CD14-positive monocyte (primary cell): ENCODE measurements around the gene TBC1D30. TPM values are rescaled to one million over a fixed set of nuclear protein-coding genes. Genes with fewer than 3 reads are reported as not detected.

Experiments
- DNase-seq, 3 donors: peaks; one replicate each; pipeline ENCODE4 v3.0.0-alpha.2; 2011 to 2022
- H2AFZ ChIP-seq: 2 replicates; pipeline ENCODE4 v1.6.0; 2012; ENCODE audit warnings: mild to moderate bottlenecking, low read depth, low read length, inconsistent platforms; ENCODE audit not compliant: insufficient read depth, poor library complexity, severe bottlenecking
- H3K27ac ChIP-seq, 2 donors: 1 replicate in 1 of 2; 2 replicates in 1 of 2; pipeline ENCODE4 v1.5.1; 2012 to 2013; ENCODE audit warnings: low read length in 2 of 2, control low read depth in 1 of 2, inconsistent platforms in 1 of 2, low read depth in 1 of 2, mild to moderate bottlenecking in 1 of 2
- H3K27me3 ChIP-seq, 2 donors: one replicate each; pipeline versions ENCODE4 v1.6.0 to v1.6.1; 2011 to 2013; ENCODE audit warnings: low read length in 2 of 2; ENCODE audit not compliant: control insufficient read depth in 2 of 2, insufficient read depth in 2 of 2
- H3K36me3 ChIP-seq, 2 donors: replicated peaks in 1 of 2; 1 replicate in 1 of 2; 2 replicates in 1 of 2; pipeline versions ENCODE4 v1.5.1 to v1.6.1; 2012 to 2013; ENCODE audit warnings: low read length in 2 of 2, control low read depth in 1 of 2, inconsistent platforms in 1 of 2, mild to moderate bottlenecking in 1 of 2; ENCODE audit not compliant: insufficient read depth in 2 of 2, control insufficient read depth in 1 of 2
- H3K4me1 ChIP-seq, 2 donors: 1 replicate in 1 of 2; 2 replicates in 1 of 2; pipeline versions ENCODE4 v1.5.1 to v1.6.1; 2012 to 2013; ENCODE audit warnings: low read length in 2 of 2, control low read depth in 1 of 2, inconsistent platforms in 1 of 2, mild to moderate bottlenecking in 1 of 2, moderate library complexity in 1 of 2; ENCODE audit not compliant: insufficient read depth in 2 of 2, control insufficient read depth in 1 of 2
- H3K4me2 ChIP-seq: replicated peaks from 2 replicates; pipeline ENCODE3; 2012; ENCODE audit warnings: low read length, moderate library complexity, mild to moderate bottlenecking; ENCODE audit not compliant: poor library complexity, severe bottlenecking; ENCODE audit errors: extremely low read depth
- H3K4me3 ChIP-seq, 3 experiments: fragments of 200-600 bp in 1 of 3; sonication (generic) in 1 of 3; replicated peaks in 1 of 3; 1 replicate in 2 of 3; 2 replicates in 1 of 3; pipeline ENCODE4 v1.5.1; 2011 to 2013; ENCODE audit warnings: low read length in 3 of 3, mild to moderate bottlenecking in 3 of 3, control low read depth in 2 of 3, low read depth in 2 of 3, inconsistent platforms in 1 of 3, moderate library complexity in 1 of 3
- H3K79me2 ChIP-seq: 2 replicates; pipeline ENCODE4 v1.6.0; 2012; ENCODE audit warnings: mild to moderate bottlenecking, control low read depth, inconsistent platforms, low read length, moderate library complexity; ENCODE audit not compliant: insufficient read depth
- H3K9ac ChIP-seq: 2 replicates; pipeline ENCODE4 v1.6.0; 2017; ENCODE audit warnings: low read length, mild to moderate bottlenecking; ENCODE audit not compliant: insufficient read depth, poor library complexity, severe bottlenecking
- H3K9me3 ChIP-seq, 2 donors: replicated peaks in 1 of 2; 1 replicate in 1 of 2; 2 replicates in 1 of 2; pipeline versions ENCODE4 v1.5.1 to v1.6.1; 2012 to 2013; ENCODE audit warnings: low read length in 2 of 2, control low read depth in 1 of 2; ENCODE audit not compliant: control insufficient read depth in 1 of 2, insufficient read depth in 1 of 2
- H4K20me1 ChIP-seq: 2 replicates; pipeline ENCODE4 v1.6.0; 2012; ENCODE audit warnings: mild to moderate bottlenecking, low read length, control low read depth, moderate library complexity; ENCODE audit not compliant: insufficient read depth
- H3K27ac Mint-ChIP-seq, 7 donors: one replicate each; pipeline ENCODE4 v1.8.0; 2020; ENCODE audit warnings: mild to moderate bottlenecking in 7 of 7, mixed read lengths in 7 of 7, moderate library complexity in 6 of 7, inconsistent platforms in 2 of 7
- H3K27me3 Mint-ChIP-seq, 3 donors: one replicate each; pipeline ENCODE4 v1.8.0; 2021 to 2022; ENCODE audit warnings: low read depth in 3 of 3, mild to moderate bottlenecking in 3 of 3, mixed read lengths in 3 of 3, moderate library complexity in 3 of 3, inconsistent platforms in 1 of 3
- H3K36me3 Mint-ChIP-seq, 2 donors: one replicate each; pipeline ENCODE4 v1.8.0; 2020; ENCODE audit warnings: mixed read lengths in 2 of 2, inconsistent platforms in 1 of 2, mild to moderate bottlenecking in 1 of 2
- H3K4me1 Mint-ChIP-seq: one replicate; pipeline ENCODE4 v1.8.0; 2020; ENCODE audit warnings: mild to moderate bottlenecking, mixed read lengths
- H3K4me3 Mint-ChIP-seq, 2 donors: one replicate each; pipeline ENCODE4 v1.8.0; 2020; ENCODE audit warnings: mild to moderate bottlenecking in 2 of 2, mixed read lengths in 2 of 2, moderate library complexity in 1 of 2
- H3K9me3 Mint-ChIP-seq, 7 donors: one replicate each; pipeline ENCODE4 v1.8.0; 2020 to 2022; ENCODE audit warnings: mixed read lengths in 7 of 7, mild to moderate bottlenecking in 6 of 7, moderate library complexity in 6 of 7, inconsistent platforms in 2 of 7
- CTCF ChIP-seq: fragments of 200-600 bp; IDR thresholded peaks from one replicate; pipeline ENCODE4 v1.8.0; 2022; ENCODE audit warnings: antibody characterized with exemption, mild to moderate bottlenecking
- WGBS: methylation state at CpG from one replicate; pipeline ENCODE4 v1.1.5; 2013; ENCODE audit warnings: missing lambda C conversion rate; ENCODE audit not compliant: insufficient coverage; 5-methylcytosine and 5-hydroxymethylcytosine counted together
- intact Hi-C, 2 donors: fragments of 100-400 bp; cut with micrococcal nuclease; formaldehyde crosslinking; loops; one replicate each; pipeline versions ENCODE4 v1.15.0 to v1.15.1; 2023
- polyA plus RNA-seq, 3 donors: library from polyadenylated mRNA; depleted of rRNA in 1 of 3; unstranded in 2 of 3; stranded (reverse) in 1 of 3; fragments of 300-500 nt in 2 of 3; fragments of >200 nt in 1 of 3; fragmentation: Illumina TruSeq in 2 of 3; gene quantifications; 1 replicate in 2 of 3; 2 replicates in 1 of 3; pipeline ENCODE4 v1.2.3, GENCODE V29; 2012 to 2021

Gene TBC1D30
- polyA plus RNA-seq, 3 donors = 1.1 to 2.8 (median 2.7) TPM

DNA sequence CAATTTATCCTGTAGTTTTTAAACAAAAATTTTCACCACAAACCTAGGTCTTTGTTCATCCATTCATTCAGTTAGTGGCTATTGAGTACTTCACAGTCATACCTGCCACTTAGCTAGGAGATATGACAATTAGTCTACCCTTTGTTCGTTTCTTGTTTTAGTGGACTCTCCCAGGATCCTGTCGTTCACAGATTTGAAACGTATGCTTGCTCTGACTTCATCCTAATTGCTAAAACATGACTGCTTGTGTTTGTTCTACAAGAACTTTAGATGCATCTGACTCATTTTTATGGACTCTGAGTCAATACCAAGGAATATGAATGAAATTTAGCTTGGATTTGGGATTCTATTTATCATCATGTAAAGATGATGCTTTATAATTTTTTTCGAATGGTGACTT, 69.5 kb downstream of the TBC1D30 start:
- Histone ChIP-seq H3K27ac (no peak overlapping the region), H2AFZ (no peak overlapping the region), H3K36me3 (no peaks in the 10 kb centered on the region), H3K4me2 (no peak overlapping the region), H3K9ac (no peak overlapping the region), H3K27me3 (peaks cover 21% of the 10 kb centered on the region in 2 donors), H3K9me3 (no peaks in the 10 kb centered on the region), H3K4me3 (no peak overlapping the region), H3K79me2 (no peaks in the 10 kb centered on the region), H3K4me1 (no peaks in the 10 kb centered on the region), H4K20me1 (no peaks in the 10 kb centered on the region)
- Mint-ChIP-seq H3K27me3 (peaks cover 5 to 7% (median 5%) of the 10 kb centered on the region in 3 donors), H3K4me3 (no peak overlapping the region), H3K9me3 (no peaks in the 10 kb centered on the region), H3K27ac (no peak overlapping the region), H3K4me1 (no peaks in the 10 kb centered on the region), H3K36me3 (no peaks in the 10 kb centered on the region)
- intact Hi-C loops = loop anchor here in 1 of 2 donors (5.0 kb wide), 1 partner anchor 338 kb away; no protein-coding TSS in a partner anchor
- DNase-seq = no peak
- no CpG with 5 or more reads among the region's 4 CpGs for WGBS
- no peak for TF ChIP-seq CTCF

GRCh38 chr12:64894827-64895475, 70.5 kb downstream of the TBC1D30 start:
- Mint-ChIP-seq H3K4me1 (no peaks in the 10 kb centered on the region), H3K9me3 (no peaks in the 10 kb centered on the region), H3K36me3 (no peaks in the 10 kb centered on the region), H3K27me3 (peaks cover 5 to 6% (median 6%) of the 10 kb centered on the region in 3 donors), H3K27ac (no peak overlapping the region), H3K4me3 (no peak overlapping the region)
- Histone ChIP-seq H3K79me2 (no peaks in the 10 kb centered on the region), H3K4me3 (no peak overlapping the region), H2AFZ (no peak overlapping the region), H3K36me3 (no peaks in the 10 kb centered on the region), H3K9me3 (no peaks in the 10 kb centered on the region), H3K4me2 (no peak overlapping the region), H3K27ac (no peak overlapping the region), H3K9ac (no peak overlapping the region), H4K20me1 (no peaks in the 10 kb centered on the region), H3K27me3 (peaks cover 21% of the 10 kb centered on the region in 2 donors), H3K4me1 (no peaks in the 10 kb centered on the region)
- WGBS = no CpG with 5 or more reads among the region's 2 CpGs
- no peak for TF ChIP-seq CTCF
- DNase-seq = no peak
- intact Hi-C loops = loop anchor here in 1 of 2 donors (5.0 kb wide), 1 partner anchor 337 kb away; no protein-coding TSS in a partner anchor
